Liver (tissue), 9 donors: ENCODE measurements around the gene MTA3. TPM values are rescaled to one million over a fixed set of nuclear protein-coding genes. Genes with fewer than 3 reads are reported as not detected.

Experiments
- DNase-seq: peaks from one replicate; pipeline ENCODE4 v3.0.0-alpha.2; 2017; ENCODE audit warnings: low spot score
- H3K27ac ChIP-seq, 2 donors: one replicate each; pipeline ENCODE4 v1.7.0; 2013; ENCODE audit warnings: inconsistent platforms in 2 of 2, low read length in 2 of 2, control low read depth in 1 of 2, low read depth in 1 of 2, mild to moderate bottlenecking in 1 of 2
- H3K27me3 ChIP-seq, 4 donors: one replicate each; pipeline versions ENCODE4 v1.6.1 to v1.7.0; 2013; ENCODE audit warnings: low read length in 3 of 4, inconsistent platforms in 1 of 4, mild to moderate bottlenecking in 1 of 4, moderate library complexity in 1 of 4; ENCODE audit not compliant: control insufficient read depth in 4 of 4, insufficient read depth in 4 of 4
- H3K36me3 ChIP-seq, 4 donors: one replicate each; pipeline versions ENCODE4 v1.6.1 to v1.7.0; 2013; ENCODE audit warnings: low read length in 3 of 4, mild to moderate bottlenecking in 3 of 4, low read depth in 1 of 4, moderate library complexity in 1 of 4; ENCODE audit not compliant: control insufficient read depth in 4 of 4, insufficient read depth in 3 of 4
- H3K4me1 ChIP-seq, 4 donors: one replicate each; pipeline versions ENCODE4 v1.6.1 to v1.7.0; 2013; ENCODE audit warnings: low read length in 3 of 4, mild to moderate bottlenecking in 3 of 4, moderate library complexity in 1 of 4; ENCODE audit not compliant: control insufficient read depth in 4 of 4, insufficient read depth in 4 of 4
- H3K4me3 ChIP-seq, 3 donors: one replicate each; pipeline versions ENCODE4 v1.6.1 to v1.7.0; 2013; ENCODE audit warnings: low read length in 3 of 3, control low read depth in 1 of 3, low read depth in 1 of 3, mild to moderate bottlenecking in 1 of 3
- H3K9ac ChIP-seq, 2 donors: one replicate each; pipeline ENCODE4 v1.7.0; 2013; ENCODE audit warnings: low read length in 2 of 2, mild to moderate bottlenecking in 2 of 2, moderate library complexity in 2 of 2, control low read depth in 1 of 2, low read depth in 1 of 2
- H3K9me3 ChIP-seq, 4 donors: one replicate each; pipeline versions ENCODE4 v1.6.1 to v1.7.0; 2013; ENCODE audit warnings: low read length in 3 of 4; ENCODE audit not compliant: control insufficient read depth in 4 of 4
- EGR1 ChIP-seq, 2 donors: IDR thresholded peaks; 2 replicates each; pipeline ENCODE4 v1.6.1; 2016 to 2018; ENCODE audit warnings: antibody characterized with exemption in 2 of 2, low read depth in 2 of 2
- FOXA2 ChIP-seq: IDR thresholded peaks from 2 replicates; pipeline ENCODE4 v1.6.1; 2016; ENCODE audit warnings: antibody characterized with exemption
- GABPA ChIP-seq, 2 donors: IDR thresholded peaks in 1 of 2; conservative IDR thresholded peaks in 1 of 2; 2 replicates each; pipeline ENCODE4 v1.6.1; 2016; ENCODE audit warnings: antibody characterized with exemption in 2 of 2, mild to moderate bottlenecking in 1 of 2, moderate library complexity in 1 of 2
- HNF4A ChIP-seq, 2 donors: conservative IDR thresholded peaks; 2 replicates each; pipeline ENCODE4 v1.6.1; 2016; ENCODE audit warnings: antibody characterized with exemption in 2 of 2, mild to moderate bottlenecking in 2 of 2
- HNF4G ChIP-seq: IDR thresholded peaks from 2 replicates; pipeline ENCODE4 v1.6.1; 2016; ENCODE audit warnings: antibody characterized with exemption
- JUND ChIP-seq, 2 donors: IDR thresholded peaks; 2 replicates each; pipeline ENCODE4 v1.6.1; 2016; ENCODE audit warnings: antibody characterized with exemption in 2 of 2
- NR2F2 ChIP-seq: IDR thresholded peaks from 2 replicates; pipeline ENCODE4 v1.6.1; 2016; ENCODE audit warnings: antibody characterized with exemption
- RXRA ChIP-seq, 2 donors: IDR thresholded peaks; 2 replicates each; pipeline ENCODE4 v1.6.1; 2017 to 2018; ENCODE audit warnings: antibody characterized with exemption in 2 of 2, mild to moderate bottlenecking in 1 of 2
- SP1 ChIP-seq: IDR thresholded peaks from 2 replicates; pipeline ENCODE4 v1.6.1; 2018; ENCODE audit warnings: antibody characterized with exemption, mild to moderate bottlenecking
- TAF1 ChIP-seq: conservative IDR thresholded peaks from 2 replicates; pipeline ENCODE4 v1.6.1; 2016; ENCODE audit warnings: antibody characterized with exemption, mild to moderate bottlenecking
- YY1 ChIP-seq: IDR thresholded peaks from 2 replicates; pipeline ENCODE4 v1.6.1; 2016; ENCODE audit warnings: antibody characterized with exemption, mild to moderate bottlenecking
- WGBS: extraction: QIAGEN DNeasy Blood & Tissue Kit; methylation state at CpG from one replicate; pipeline ENCODE4 v1.1.7; 2013; 5-methylcytosine and 5-hydroxymethylcytosine counted together
- polyA plus RNA-seq, 2 donors: library from polyadenylated mRNA; stranded (reverse) in 1 of 2; unstranded in 1 of 2; fragments of 200-250 nt in 1 of 2; fragments of >200 nt in 1 of 2; fragmentation: Nextera tagmentation in 1 of 2; extraction: Ambion mirVana in 1 of 2; gene quantifications; one replicate each; pipeline versions ENCODE4 v1.2.1 to v1.2.3, GENCODE V29; 2013 to 2015
- total RNA-seq, 2 donors: library from RNA; depleted of rRNA; stranded (reverse); fragments of >200 nt; gene quantifications; one replicate each; pipeline ENCODE4 v1.2.3, GENCODE V29; 2014
- TF ChIP-seq, protein P1 (sequence below): IDR thresholded peaks from 2 replicates; pipeline ENCODE4 v1.6.1; 2016; ENCODE audit warnings: antibody characterized with exemption
- TF ChIP-seq, protein P2 (sequence below): IDR thresholded peaks from 2 replicates; pipeline ENCODE4 v1.6.1; 2016; ENCODE audit warnings: antibody characterized with exemption
- TF ChIP-seq, protein P3 (sequence below): IDR thresholded peaks from 2 replicates; pipeline ENCODE4 v1.6.1; 2016; ENCODE audit warnings: antibody characterized with exemption
- TF ChIP-seq, protein P4 (sequence below): fragments of 150-350 bp; IDR thresholded peaks from 2 replicates; pipeline ENCODE4 v1.5.1; 2017; ENCODE audit warnings: improper control_type of control experiment, low read depth, low read length; ENCODE audit not compliant: missing input control
- donor health status: healthy.
- donor health status: healthy.
- donor health status: healthy.
- donor health status: healthy.
- donor health status: healthy.

MTA3 gene
- total and polyA plus RNA-seq, 4 donors, result 5.5 to 10.3 (median 6.8) TPM

DNA sequence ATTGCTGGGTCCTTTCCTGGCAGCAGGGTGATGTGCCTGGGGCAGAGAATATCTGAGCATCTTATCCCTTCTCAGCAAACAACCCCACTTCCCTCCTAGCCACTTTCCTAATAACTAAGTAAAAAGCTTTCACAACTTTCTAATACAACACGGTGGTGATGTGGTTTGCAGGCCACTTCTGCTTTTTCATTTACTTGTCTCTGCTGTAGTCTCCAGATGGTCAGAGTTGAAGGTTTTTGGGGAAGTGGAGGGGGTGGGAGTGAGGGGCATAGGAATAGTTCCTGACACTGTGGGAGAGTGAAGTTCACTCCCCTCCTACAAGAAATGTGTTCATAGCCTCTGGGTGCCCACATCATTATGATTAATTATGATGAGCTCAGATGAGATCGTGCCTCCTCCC is 183.9 kb downstream of the MTA3 start:
- H3K9ac ChIP-seq, result no peak overlapping the region
- WGBS, result 85% methylated on average over 2 of the region's 2 CpGs

DNA sequence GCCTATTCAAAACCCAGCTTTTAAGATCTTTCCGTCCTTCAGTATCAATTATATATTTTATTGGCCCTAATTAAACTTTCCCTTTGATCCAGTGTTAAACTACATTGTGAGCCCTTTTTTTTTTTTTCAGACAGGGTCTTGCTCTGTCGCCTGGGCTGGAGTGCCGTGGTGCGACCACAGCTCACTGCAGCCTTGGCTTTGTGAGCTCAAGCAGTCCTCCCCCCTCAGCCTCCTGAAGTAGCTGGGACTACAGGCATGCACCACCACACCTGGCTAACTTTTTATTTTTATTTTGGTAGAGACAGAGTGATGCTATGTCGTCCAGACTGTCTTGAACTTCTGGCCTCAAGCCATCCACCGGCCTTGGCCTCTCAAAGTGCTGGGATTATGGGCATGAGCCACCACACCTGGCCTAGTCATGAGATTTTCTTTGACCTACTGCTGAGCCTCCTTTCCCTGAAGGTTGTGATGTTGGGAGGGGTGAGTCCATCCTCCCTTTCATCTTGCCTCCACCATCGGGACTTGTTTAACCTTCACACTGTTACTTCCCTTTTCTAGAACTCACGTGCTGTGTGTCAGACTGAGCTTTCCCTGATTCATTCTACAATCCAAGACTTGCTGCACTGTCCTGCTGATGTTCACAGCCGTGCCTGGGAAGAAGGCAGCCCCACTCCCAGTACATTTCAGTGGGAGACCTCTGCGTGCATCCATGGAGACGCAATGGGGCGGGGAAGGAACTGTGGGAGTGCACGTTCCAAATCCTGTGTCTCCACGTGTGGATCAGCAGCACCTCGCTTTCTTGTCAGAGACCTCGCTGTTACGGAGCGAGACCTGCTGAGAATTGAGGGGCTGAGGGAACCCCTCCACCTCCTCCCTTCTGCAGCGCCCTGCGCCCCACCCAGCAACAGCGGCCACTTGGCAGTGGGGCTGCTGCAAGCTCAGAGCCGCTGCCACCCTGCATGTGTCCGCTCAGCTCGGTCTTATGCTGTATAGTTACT is 184.7 kb downstream of the MTA3 start:
- Histone ChIP-seq H3K4me3 (no peak overlapping the region), H3K36me3 (no peaks in the 10 kb centered on the region), H3K9ac (no peak overlapping the region), H3K9me3 (no peaks in the 10 kb centered on the region), H3K27ac (peak overlapping the region in 1 of 2 donors; percentile 55), H3K4me1 (peaks cover 3 to 23% (median 13%) of the 10 kb centered on the region in 4 donors), H3K27me3 (no peaks in the 10 kb centered on the region)
- WGBS, result 93% methylated on average over 24 of the region's 24 CpGs
- no peak for DNase-seq
- TF ChIP-seq NR2F2, result no peak
- no peak for TF ChIP-seq JUND (IDR thresholded peaks at IDR 0.05)
- no peak for TF ChIP-seq YY1
- TF ChIP-seq, protein P1, sequence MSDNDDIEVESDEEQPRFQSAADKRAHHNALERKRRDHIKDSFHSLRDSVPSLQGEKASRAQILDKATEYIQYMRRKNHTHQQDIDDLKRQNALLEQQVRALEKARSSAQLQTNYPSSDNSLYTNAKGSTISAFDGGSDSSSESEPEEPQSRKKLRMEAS, result no peak
- no peak for TF ChIP-seq RXRA (IDR thresholded peaks at IDR 0.05)

More for the DNA sequence above, 183.9 kb downstream of the MTA3 start:
- Histone ChIP-seq H3K27me3 (no peaks in the 10 kb centered on the region), H3K27ac (no peak overlapping the region), H3K4me3 (no peak overlapping the region), H3K36me3 (no peaks in the 10 kb centered on the region), H3K4me1 (peaks cover 3 to 23% (median 13%) of the 10 kb centered on the region in 4 donors), H3K9me3 (no peaks in the 10 kb centered on the region)
- TF ChIP-seq, protein P2, sequence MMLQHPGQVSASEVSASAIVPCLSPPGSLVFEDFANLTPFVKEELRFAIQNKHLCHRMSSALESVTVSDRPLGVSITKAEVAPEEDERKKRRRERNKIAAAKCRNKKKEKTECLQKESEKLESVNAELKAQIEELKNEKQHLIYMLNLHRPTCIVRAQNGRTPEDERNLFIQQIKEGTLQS, result no peak
- TF ChIP-seq, protein P3, sequence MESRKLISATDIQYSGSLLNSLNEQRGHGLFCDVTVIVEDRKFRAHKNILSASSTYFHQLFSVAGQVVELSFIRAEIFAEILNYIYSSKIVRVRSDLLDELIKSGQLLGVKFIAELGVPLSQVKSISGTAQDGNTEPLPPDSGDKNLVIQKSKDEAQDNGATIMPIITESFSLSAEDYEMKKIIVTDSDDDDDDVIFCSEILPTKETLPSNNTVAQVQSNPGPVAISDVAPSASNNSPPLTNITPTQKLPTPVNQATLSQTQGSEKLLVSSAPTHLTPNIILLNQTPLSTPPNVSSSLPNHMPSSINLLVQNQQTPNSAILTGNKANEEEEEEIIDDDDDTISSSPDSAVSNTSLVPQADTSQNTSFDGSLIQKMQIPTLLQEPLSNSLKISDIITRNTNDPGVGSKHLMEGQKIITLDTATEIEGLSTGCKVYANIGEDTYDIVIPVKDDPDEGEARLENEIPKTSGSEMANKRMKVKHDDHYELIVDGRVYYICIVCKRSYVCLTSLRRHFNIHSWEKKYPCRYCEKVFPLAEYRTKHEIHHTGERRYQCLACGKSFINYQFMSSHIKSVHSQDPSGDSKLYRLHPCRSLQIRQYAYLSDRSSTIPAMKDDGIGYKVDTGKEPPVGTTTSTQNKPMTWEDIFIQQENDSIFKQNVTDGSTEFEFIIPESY, result no peak
- TF ChIP-seq, protein P4, sequence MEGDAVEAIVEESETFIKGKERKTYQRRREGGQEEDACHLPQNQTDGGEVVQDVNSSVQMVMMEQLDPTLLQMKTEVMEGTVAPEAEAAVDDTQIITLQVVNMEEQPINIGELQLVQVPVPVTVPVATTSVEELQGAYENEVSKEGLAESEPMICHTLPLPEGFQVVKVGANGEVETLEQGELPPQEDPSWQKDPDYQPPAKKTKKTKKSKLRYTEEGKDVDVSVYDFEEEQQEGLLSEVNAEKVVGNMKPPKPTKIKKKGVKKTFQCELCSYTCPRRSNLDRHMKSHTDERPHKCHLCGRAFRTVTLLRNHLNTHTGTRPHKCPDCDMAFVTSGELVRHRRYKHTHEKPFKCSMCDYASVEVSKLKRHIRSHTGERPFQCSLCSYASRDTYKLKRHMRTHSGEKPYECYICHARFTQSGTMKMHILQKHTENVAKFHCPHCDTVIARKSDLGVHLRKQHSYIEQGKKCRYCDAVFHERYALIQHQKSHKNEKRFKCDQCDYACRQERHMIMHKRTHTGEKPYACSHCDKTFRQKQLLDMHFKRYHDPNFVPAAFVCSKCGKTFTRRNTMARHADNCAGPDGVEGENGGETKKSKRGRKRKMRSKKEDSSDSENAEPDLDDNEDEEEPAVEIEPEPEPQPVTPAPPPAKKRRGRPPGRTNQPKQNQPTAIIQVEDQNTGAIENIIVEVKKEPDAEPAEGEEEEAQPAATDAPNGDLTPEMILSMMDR, result no peak
- TF ChIP-seq FOXA2, result no peak
- no peak for TF ChIP-seq NR2F2
- TF ChIP-seq EGR1 (IDR thresholded peaks at IDR 0.05; ENCODE audit: low read depth in 2 of 2), result no peak
- TF ChIP-seq, protein P1, result no peak
- TF ChIP-seq SP1, result no peak
- no peak for TF ChIP-seq HNF4G
- TF ChIP-seq HNF4A (conservative IDR thresholded peaks at IDR 0.05), result no peak
- no peak for TF ChIP-seq TAF1
- no peak for TF ChIP-seq JUND (IDR thresholded peaks at IDR 0.05)
- no peak for TF ChIP-seq GABPA (IDR thresholded peaks at IDR 0.05 in 1 of 2, conservative IDR thresholded peaks at IDR 0.05 in 1 of 2)
- DNase-seq, result no peak
